HUES6 (cell line): ENCODE data around the gene TAGAP.

ENCODE experiments used
- H3K27ac ChIP-seq: 2 replicates; pipeline ENCODE4 v1.7.0; 2013; ENCODE audit warnings: low read depth, mild to moderate bottlenecking, low read length, inconsistent platforms
- H3K27me3 ChIP-seq: 2 replicates; pipeline ENCODE4 v1.6.1; 2013; ENCODE audit warnings: low read length; ENCODE audit not compliant: control insufficient read depth, insufficient read depth
- H3K36me3 ChIP-seq: 2 replicates; pipeline ENCODE4 v1.6.1; 2013; ENCODE audit warnings: low read length; ENCODE audit not compliant: control insufficient read depth, insufficient read depth
- H3K4me1 ChIP-seq: 2 replicates; pipeline ENCODE4 v1.6.1; 2013; ENCODE audit warnings: low read length; ENCODE audit not compliant: control insufficient read depth, insufficient read depth
- H3K4me3 ChIP-seq: 2 replicates; pipeline ENCODE4 v1.5.1; 2013; ENCODE audit warnings: low read depth, low read length
- H3K9ac ChIP-seq: one replicate; pipeline ENCODE4 v1.6.1; 2013; ENCODE audit warnings: mild to moderate bottlenecking, low read length
- H3K9me3 ChIP-seq: 2 replicates; pipeline ENCODE4 v1.6.1; 2013; ENCODE audit warnings: low read depth, low read length; ENCODE audit not compliant: control insufficient read depth, insufficient read depth

Gene TAGAP

DNA sequence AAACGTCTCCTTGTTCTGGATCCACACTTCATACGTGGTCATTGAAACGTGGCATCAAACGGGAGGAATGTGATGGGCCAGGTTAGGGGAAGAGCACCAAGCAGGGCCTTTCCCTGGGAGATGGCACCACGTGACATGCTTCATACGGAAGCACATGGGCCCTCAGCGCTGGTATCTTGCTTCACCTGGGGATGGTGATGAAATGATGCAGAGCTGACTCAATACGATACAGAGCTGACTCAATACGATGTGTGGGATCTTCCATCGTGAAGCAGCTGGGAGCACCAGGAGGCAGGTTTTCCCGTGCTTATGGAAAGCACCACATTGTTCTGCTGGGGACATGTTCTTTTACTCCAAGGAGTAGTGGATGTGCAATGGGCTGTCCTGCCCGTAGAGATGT, 22.5 kb upstream of the TAGAP start:
- Histone ChIP-seq H3K36me3 (no peaks in the 10 kb centered on the region), H3K9me3 (no peaks in the 10 kb centered on the region), H3K9ac (no peak overlapping the region), H3K4me3 (no peak overlapping the region), H3K27me3 (peaks cover 48% of the 10 kb centered on the region), H3K27ac (no peak overlapping the region), H3K4me1 (peaks cover 7% of the 10 kb centered on the region; the same call in 1 of the 2 replicates)

DNA sequence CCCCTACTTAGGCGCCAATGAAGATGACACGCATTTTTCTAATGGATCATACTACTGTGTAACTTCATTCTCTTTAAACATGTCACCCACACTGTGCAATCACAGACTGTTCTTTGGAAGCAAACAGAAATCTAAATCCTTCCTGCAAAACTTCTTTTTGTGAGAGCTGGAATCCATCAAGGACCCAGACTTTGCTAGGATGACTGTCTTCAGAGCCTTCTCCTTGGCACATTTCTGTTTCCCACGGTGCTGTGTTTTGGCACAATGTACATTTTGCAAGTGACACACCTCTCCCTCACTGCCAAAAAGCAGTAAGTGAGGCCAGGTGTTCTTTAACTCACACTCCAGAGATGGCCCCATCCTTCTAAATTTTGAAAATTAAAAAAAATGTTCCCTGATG, 21.7 kb upstream of the TAGAP start:
- no peaks in the 10 kb centered on the region for H3K9me3 ChIP-seq
- peaks cover 48% of the 10 kb centered on the region for H3K27me3 ChIP-seq
- H3K9ac ChIP-seq = no peak overlapping the region
- peaks cover 7% of the 10 kb centered on the region; the same call in 1 of the 2 replicates for H3K4me1 ChIP-seq
- H3K27ac ChIP-seq = no peak overlapping the region
- no peaks in the 10 kb centered on the region for H3K36me3 ChIP-seq
- H3K4me3 ChIP-seq = no peak overlapping the region

DNA sequence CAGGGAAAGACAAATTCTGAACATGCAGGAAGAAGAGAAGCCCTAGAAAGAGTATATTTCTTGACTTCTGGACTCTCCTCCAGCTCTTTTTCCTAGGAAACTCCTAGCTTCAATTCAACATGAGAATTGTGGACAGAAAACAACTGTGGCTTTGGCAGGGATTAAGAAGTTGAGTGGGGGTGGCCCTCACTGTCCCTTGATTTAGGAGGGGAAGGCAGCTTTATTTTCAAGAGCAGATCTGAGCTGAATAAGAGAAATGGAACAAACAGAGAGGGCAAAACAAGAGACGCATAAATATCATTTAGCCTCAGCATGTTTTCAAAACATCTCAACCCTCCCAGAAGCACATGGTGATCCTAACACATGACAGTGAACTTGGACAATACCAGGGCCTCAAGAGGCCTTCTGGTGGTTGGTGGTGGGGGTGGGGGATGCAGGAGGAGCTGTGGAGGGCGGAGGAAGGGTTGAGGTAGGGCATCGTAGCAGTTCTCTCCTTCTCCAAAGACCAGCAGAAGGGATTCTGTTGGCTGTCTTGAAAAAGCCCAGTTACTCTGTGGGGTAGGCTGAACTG, 21.1 kb upstream of the TAGAP start:
- Histone ChIP-seq H3K4me3 (no peak overlapping the region), H3K9me3 (no peaks in the 10 kb centered on the region), H3K9ac (no peak overlapping the region), H3K36me3 (no peaks in the 10 kb centered on the region), H3K27ac (no peak overlapping the region), H3K4me1 (peaks cover 7% of the 10 kb centered on the region; the same call in 1 of the 2 replicates), H3K27me3 (peaks cover 48% of the 10 kb centered on the region)

DNA sequence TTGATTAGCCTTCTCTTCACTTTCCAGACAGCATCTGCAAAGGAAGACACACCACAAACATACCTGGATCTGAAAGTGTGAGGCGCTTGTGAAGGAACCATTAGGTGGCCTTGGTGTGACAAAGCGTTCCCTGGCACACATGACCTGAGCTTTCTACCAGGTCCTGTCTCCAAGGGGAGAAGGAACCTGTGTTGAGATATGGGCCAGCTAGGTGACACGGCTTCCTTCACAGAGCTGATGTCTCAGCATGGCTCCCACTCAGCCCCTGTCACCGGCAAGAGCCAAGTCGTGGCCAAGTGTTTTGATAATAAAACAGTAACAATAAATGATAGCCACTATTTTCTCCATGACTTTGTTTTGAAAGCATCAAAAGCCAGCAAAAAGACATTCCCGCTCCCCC, 20.3 kb upstream of the TAGAP start:
- Histone ChIP-seq H3K9me3 (no peaks in the 10 kb centered on the region), H3K27me3 (peaks cover 47% of the 10 kb centered on the region), H3K36me3 (no peaks in the 10 kb centered on the region), H3K4me3 (no peak overlapping the region), H3K4me1 (peaks cover 7% of the 10 kb centered on the region; the same call in 1 of the 2 replicates), H3K9ac (no peak overlapping the region), H3K27ac (no peak overlapping the region)

DNA sequence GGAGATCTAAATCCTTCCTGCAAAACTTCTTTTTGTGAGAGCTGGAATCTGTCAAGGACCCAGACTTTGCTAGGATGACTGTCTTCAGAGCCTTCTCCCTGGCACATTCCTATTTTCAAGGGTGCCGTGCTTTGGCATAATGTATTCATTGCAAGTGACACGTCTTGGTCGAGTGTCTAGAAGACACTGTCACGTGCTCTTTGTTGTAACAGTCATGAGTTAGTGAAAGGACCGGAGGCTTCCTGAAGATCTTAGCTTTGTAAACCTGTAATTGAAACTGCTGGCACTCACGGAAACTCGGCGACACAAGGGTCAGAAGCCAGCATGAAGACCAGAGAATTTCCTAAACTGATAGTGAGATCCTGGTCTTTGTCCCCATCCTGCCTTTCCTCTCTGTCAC, 19.7 kb upstream of the TAGAP start:
- H3K9me3 ChIP-seq = no peaks in the 10 kb centered on the region
- H3K27me3 ChIP-seq = peaks cover 41% of the 10 kb centered on the region
- H3K4me1 ChIP-seq = peaks cover 7% of the 10 kb centered on the region; the same call in 1 of the 2 replicates
- H3K27ac ChIP-seq = no peak overlapping the region
- H3K9ac ChIP-seq = no peak overlapping the region
- no peaks in the 10 kb centered on the region for H3K36me3 ChIP-seq
- H3K4me3 ChIP-seq = no peak overlapping the region

DNA sequence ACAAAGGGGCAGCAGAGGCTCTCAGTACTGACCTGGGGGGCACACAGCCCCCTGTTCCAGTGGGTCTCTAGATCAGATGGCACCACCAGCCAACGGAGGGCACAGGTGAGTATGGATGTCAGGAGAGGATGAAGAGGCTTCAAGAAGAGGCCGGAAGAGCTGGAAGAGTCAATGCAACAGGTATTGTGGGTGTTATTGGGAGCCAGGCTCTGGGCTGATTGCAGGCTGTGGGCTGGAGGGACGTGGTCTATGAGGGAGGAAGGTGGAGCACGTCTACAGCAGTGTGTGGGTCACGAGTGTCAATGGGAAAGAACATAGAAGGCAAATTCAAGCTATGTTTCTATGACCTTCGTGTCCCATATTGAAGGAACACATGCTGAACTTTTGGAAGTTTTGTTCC, 18.8 kb upstream of the TAGAP start:
- no peaks in the 10 kb centered on the region for H3K9me3 ChIP-seq
- no peaks in the 10 kb centered on the region for H3K36me3 ChIP-seq
- no peak overlapping the region for H3K4me3 ChIP-seq
- no peak overlapping the region for H3K9ac ChIP-seq
- no peak overlapping the region for H3K27ac ChIP-seq
- 0 out of 2 replicates have a peak, but pooled peaks cover under 1% of the 10 kb centered on the region for H3K4me1 ChIP-seq
- peaks cover 32% of the 10 kb centered on the region; the same call in 1 of the 2 replicates for H3K27me3 ChIP-seq

DNA sequence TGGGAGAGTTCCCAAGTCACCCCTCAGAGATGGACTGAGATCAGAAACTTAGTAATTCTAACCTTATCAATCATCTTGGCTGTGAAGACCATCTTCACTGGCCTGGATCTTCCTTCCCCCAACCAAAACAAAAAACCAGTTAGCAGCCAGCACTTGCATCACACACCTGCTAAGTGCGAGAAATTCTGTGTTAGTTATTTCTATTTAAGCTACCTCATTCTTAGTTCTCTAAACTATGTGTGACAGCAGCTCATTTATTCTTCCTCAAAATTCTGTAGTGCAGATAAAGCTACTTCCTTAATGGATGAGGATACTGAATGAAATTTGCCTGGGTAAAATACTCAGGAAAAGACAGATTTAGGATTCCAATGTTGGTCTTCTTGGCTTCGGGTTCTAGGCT, 18.2 kb upstream of the TAGAP start:
- H3K36me3 ChIP-seq = no peaks in the 10 kb centered on the region
- no peak overlapping the region for H3K27ac ChIP-seq
- H3K9me3 ChIP-seq = no peaks in the 10 kb centered on the region
- H3K9ac ChIP-seq = no peak overlapping the region
- no peak overlapping the region for H3K4me3 ChIP-seq
- peaks cover 26% of the 10 kb centered on the region; the same call in 1 of the 2 replicates for H3K27me3 ChIP-seq
- H3K4me1 ChIP-seq = no peaks in the 10 kb centered on the region

DNA sequence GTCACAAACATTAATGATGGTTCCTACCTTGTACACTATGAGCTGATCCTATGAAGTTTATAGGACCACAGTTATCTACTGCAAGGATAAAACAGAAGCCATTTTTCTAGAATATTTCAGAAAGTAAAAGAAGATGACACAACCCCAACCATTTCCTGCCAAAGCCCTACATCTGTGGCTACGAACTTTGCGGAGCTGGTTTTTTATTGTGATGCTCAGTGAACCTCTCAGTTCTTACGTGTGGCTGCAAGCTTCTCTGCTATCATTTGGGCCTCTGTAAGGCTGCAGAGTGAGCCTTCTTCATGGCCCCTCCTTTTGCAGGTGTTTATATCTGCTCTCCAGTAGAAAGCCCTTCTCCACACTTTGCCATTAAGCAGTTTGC, 17.8 kb upstream of the TAGAP start:
- no peaks in the 10 kb centered on the region for H3K4me1 ChIP-seq
- no peak overlapping the region for H3K9ac ChIP-seq
- H3K27ac ChIP-seq = no peak overlapping the region

DNA sequence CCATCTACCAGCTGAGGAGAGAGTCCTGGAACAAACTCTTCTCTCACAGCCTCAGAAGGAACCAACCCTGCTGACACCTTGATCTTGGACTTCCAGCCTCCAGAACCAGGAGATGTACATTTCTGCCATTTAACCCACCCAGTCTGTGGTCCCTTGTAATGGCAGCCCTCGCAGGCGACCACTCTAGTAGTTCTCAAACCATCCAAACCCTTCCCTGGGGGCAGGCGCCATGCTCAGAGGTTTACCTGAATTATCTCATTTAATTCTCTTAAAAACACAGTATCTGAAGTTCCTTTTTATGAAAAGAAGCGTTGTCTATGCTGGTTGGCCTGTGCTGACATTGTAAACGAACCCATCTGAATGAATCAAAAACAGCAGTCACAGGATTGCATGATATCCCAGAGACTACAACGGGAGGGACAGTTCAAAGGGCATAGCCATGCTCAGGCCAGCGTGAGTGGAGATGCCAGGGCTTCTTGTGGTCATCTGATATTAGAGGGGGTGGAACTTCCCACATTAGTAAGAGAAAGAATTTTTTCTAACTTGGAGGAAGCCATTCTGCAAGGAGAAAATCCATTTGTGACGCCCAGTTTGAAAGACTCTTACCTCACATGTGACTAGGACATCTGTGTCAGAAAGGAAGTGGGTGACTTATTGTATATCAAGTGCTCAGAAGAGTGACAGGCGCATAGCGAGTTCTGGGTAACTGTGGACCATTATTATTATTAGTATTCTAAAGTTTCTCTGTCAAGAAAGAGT, 17.2 kb upstream of the TAGAP start:
- H3K36me3 ChIP-seq = no peaks in the 10 kb centered on the region
- no peak overlapping the region for H3K9ac ChIP-seq
- peaks cover 18% of the 10 kb centered on the region; the same call in 1 of the 2 replicates for H3K27me3 ChIP-seq
- H3K4me3 ChIP-seq = no peak overlapping the region
- H3K4me1 ChIP-seq = no peaks in the 10 kb centered on the region
- H3K27ac ChIP-seq = no peak overlapping the region
- no peaks in the 10 kb centered on the region for H3K9me3 ChIP-seq

More for the DNA sequence above, 17.8 kb upstream of the TAGAP start:
- no peaks in the 10 kb centered on the region for H3K9me3 ChIP-seq
- H3K27me3 ChIP-seq = peaks cover 23% of the 10 kb centered on the region; the same call in 1 of the 2 replicates
- no peaks in the 10 kb centered on the region for H3K36me3 ChIP-seq
- H3K4me3 ChIP-seq = no peak overlapping the region

DNA sequence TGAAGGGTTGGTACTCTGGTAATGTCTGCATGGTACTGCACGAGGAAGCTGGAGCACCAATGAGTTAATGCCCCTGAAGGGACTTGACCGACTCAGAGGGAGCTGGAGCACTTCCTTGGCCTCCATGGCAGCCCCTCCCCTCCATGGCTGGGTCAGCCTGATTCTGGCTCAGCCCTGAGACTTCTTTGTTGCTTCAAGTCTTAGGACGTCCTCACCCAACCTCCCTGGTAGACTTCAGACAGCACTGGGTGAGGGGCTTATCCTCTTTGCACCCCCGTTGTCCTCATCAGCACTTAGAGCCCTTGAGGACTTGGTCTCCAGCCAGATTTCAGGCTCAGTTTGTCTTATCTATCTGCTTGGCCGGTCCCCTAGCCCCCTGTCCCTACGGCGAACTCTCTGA, 16.4 kb upstream of the TAGAP start:
- Histone ChIP-seq H3K9ac (no peak overlapping the region), H3K4me3 (no peak overlapping the region), H3K27me3 (peaks cover 18% of the 10 kb centered on the region; the same call in 1 of the 2 replicates), H3K9me3 (no peaks in the 10 kb centered on the region), H3K4me1 (no peaks in the 10 kb centered on the region; the same call in 1 of the 2 replicates), H3K27ac (no peak overlapping the region), H3K36me3 (no peaks in the 10 kb centered on the region)

DNA sequence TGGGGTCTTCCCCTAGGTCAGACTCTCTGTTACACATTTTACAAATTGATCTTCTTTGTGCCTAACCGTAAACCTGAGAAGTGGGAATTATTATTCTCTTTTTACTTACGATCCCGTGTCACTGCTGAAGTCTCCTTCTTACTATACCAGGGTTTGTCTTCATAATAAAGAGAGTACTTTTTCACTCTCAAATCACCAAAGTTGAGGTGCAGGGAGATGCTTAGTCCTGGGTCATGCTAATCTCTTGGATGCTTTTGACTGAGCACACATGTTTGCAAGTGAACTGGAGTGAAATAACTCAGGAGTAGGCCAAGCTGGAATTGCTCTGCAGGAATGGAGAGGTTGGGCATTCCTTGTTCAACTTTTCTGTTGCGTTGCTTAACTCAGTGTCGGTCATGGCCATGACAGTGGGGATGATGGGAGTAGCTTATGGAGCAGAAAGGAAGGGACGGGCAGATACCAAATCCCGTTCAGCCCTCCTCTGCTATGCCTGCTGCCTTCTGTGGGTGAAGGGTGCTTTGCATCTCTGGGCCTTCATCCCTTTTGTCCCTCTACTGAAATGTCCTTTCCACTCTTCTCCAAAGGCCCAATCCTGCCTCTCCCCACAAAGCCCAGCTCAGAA, 15.2 kb upstream of the TAGAP start:
- no peak overlapping the region for H3K9ac ChIP-seq
- H3K27ac ChIP-seq = no peak overlapping the region
- H3K4me3 ChIP-seq = no peak overlapping the region
- no peaks in the 10 kb centered on the region for H3K9me3 ChIP-seq
- no peaks in the 10 kb centered on the region for H3K36me3 ChIP-seq
- H3K27me3 ChIP-seq = peaks cover 18% of the 10 kb centered on the region; the same call in 1 of the 2 replicates
- no peaks in the 10 kb centered on the region; the same call in 1 of the 2 replicates for H3K4me1 ChIP-seq
